Stomach (tissue), 9 donors: ENCODE results near the gene PRKCH. TPM values are rescaled to one million over a fixed set of nuclear protein-coding genes. Genes with fewer than 3 reads are reported as not detected.

Experiments used
- DNase-seq, 2 donors: peaks; one replicate each; pipeline versions ENCODE4 v3.0.0 to v3.0.0-alpha.2; 2013 to 2019
- H3K27ac ChIP-seq, 5 donors: fragments of 200-600 bp in 4 of 5; sonication (generic) in 4 of 5; one replicate each; pipeline ENCODE4 v1.5.1; 2013 to 2019; ENCODE audit warnings: mild to moderate bottlenecking in 1 of 5, moderate library complexity in 1 of 5
- H3K27me3 ChIP-seq, 3 donors: fragments of 200-600 bp; sonication (generic); one replicate each; pipeline ENCODE4 v1.5.1; 2017 to 2019; ENCODE audit warnings: mixed run types in 1 of 3
- H3K36me3 ChIP-seq, 4 donors: fragments of 200-600 bp; sonication (generic); 1 replicate in 3 of 4; 2 replicates in 1 of 4; pipeline ENCODE4 v1.5.1; 2016 to 2019
- H3K4me1 ChIP-seq, 4 donors: fragments of 200-600 bp; sonication (generic); one replicate each; pipeline ENCODE4 v1.5.1; 2016 to 2019
- H3K4me3 ChIP-seq, 4 donors: fragments of 200-600 bp; sonication (generic) in 3 of 4; one replicate each; pipeline ENCODE4 v1.5.1; 2016 to 2019; ENCODE audit warnings: mild to moderate bottlenecking in 1 of 4
- H3K9me3 ChIP-seq, 4 donors: fragments of 200-600 bp; sonication (generic); one replicate each; pipeline ENCODE4 v1.5.1; 2016 to 2019
- EP300 ChIP-seq: sonication (generic); formaldehyde crosslinking; IDR thresholded peaks from one replicate; pipeline ENCODE4 v1.6.1; 2017; ENCODE audit warnings: antibody characterized with exemption
- POLR2A ChIP-seq, 4 donors: fragments of 450-650 bp; IDR thresholded peaks; one replicate each; pipeline ENCODE4 v1.6.1; 2016; ENCODE audit warnings: antibody characterized with exemption in 4 of 4, control low read depth in 2 of 4, mild to moderate bottlenecking in 1 of 4, moderate library complexity in 1 of 4
- POLR2AphosphoS5 ChIP-seq, 3 donors: sonication (generic); formaldehyde crosslinking; IDR thresholded peaks; one replicate each; pipeline ENCODE4 v1.6.1; 2016; ENCODE audit warnings: antibody characterized with exemption in 3 of 3
- WGBS, 5 donors: extraction: QIAGEN DNeasy Blood & Tissue Kit in 3 of 5; methylation state at CpG; one replicate each; pipeline versions ENCODE4 v1.1.5 to v1.1.7; 2013 to 2018; 5-methylcytosine and 5-hydroxymethylcytosine counted together
- intact Hi-C: fragments of 100-400 bp; cut with DNase I; formaldehyde crosslinking; loops from one replicate; pipeline ENCODE4 v1.15.1; 2023; ENCODE audit warnings: low total_unique reads
- polyA plus RNA-seq, 3 donors: library from polyadenylated mRNA; stranded (reverse); fragments of 200-250 nt; gene quantifications; one replicate each; pipeline ENCODE4 v1.2.3, GENCODE V29; 2013
- total RNA-seq, 5 donors: library from RNA; depleted of rRNA; stranded (reverse); fragments of >200 nt; gene quantifications; one replicate each; pipeline versions ENCODE4 v1.1.0 to v1.2.3, GENCODE V29; 2014 to 2016
- TF ChIP-seq, protein P1 (sequence below), 7 experiments: fragments of 450-650 bp in 4 of 7; fragments of 200-600 bp in 3 of 7; sonication (generic) in 3 of 7; IDR thresholded peaks; one replicate each; pipeline ENCODE4 v1.5.1; 2016 to 2019; ENCODE audit warnings: antibody characterized with exemption in 7 of 7, control low read depth in 2 of 7, mild to moderate bottlenecking in 1 of 7
- donor health status: healthy with polysubstance abuse.
- donor health status: Bipolar disorder and iron deficiency.
- donor health status: healthy.

The PRKCH gene
- total and polyA plus RNA-seq, 8 donors: 5.5 to 84.0 (median 14.7) TPM

DNA sequence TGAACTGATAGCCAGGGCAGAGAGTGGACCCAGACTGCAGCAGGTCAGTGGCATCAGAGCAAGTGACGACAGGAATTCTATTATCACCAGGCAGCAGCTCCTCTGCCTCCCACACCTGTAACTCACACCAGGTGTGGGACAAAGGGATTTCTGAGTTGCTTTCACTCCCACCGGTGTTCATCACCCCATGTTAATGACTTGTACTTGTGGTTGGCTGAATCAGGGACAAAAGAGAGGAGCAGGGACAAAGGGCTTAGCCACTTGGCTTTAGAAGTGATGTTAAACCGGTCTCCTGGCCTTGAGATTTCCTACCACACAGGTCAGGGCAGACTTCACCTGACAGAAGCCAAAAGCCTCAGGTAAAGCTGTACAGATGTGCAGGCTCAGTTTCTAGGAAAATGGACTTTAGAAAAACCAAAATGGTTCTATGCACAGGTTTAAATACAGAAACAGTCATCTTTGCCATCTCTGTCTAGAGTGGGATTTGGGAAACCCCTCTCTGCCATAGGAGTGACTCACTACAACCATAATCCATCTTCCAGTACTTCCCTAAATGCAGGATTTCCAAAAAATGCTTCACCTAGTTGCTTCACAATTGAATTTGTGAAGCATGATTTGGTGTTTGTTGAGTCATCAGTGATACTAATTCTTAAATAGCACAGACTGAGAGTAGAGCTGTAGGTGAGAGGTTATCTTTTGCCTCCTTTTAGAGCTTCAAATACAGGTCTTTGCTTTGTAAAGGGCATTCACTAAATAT, 158.5 kb downstream of the PRKCH start:
- WGBS, 5 donors: 61 to 94% (median 86%) methylated on average over 2 to 3 of the region's 3 CpGs
- intact Hi-C loops: no loop called here
- Histone ChIP-seq H3K9me3 (no peaks in the 10 kb centered on the region), H3K27me3 (no peaks in the 10 kb centered on the region), H3K4me3 (no peak overlapping the region), H3K36me3 (no peaks in the 10 kb centered on the region), H3K27ac (peak overlapping the region in 4 of 5 donors; percentile 11 to 95 (median 86)), H3K4me1 (peaks cover 35 to 64% (median 47%) of the 10 kb centered on the region in 4 donors)
- TF ChIP-seq, protein P1, sequence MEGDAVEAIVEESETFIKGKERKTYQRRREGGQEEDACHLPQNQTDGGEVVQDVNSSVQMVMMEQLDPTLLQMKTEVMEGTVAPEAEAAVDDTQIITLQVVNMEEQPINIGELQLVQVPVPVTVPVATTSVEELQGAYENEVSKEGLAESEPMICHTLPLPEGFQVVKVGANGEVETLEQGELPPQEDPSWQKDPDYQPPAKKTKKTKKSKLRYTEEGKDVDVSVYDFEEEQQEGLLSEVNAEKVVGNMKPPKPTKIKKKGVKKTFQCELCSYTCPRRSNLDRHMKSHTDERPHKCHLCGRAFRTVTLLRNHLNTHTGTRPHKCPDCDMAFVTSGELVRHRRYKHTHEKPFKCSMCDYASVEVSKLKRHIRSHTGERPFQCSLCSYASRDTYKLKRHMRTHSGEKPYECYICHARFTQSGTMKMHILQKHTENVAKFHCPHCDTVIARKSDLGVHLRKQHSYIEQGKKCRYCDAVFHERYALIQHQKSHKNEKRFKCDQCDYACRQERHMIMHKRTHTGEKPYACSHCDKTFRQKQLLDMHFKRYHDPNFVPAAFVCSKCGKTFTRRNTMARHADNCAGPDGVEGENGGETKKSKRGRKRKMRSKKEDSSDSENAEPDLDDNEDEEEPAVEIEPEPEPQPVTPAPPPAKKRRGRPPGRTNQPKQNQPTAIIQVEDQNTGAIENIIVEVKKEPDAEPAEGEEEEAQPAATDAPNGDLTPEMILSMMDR (IDR thresholded peaks at IDR 0.05): no peak
- no peak for TF ChIP-seq EP300
- TF ChIP-seq POLR2A (IDR thresholded peaks at IDR 0.05): no peak
- TF ChIP-seq POLR2AphosphoS5 (IDR thresholded peaks at IDR 0.05): peak in 1 of 3 donors; percentile 13
- DNase-seq: no peak

- H3K4me3 ChIP-seq: no peak overlapping the region
- WGBS, 5 donors: 74 to 82% (median 74%) methylated on average over 8 of the region's 8 CpGs
- TF ChIP-seq, protein P1 (IDR thresholded peaks at IDR 0.05): no peak
- no peak for TF ChIP-seq EP300
- no peak for TF ChIP-seq POLR2A (IDR thresholded peaks at IDR 0.05)
- no peak for TF ChIP-seq POLR2AphosphoS5 (IDR thresholded peaks at IDR 0.05)
- no peaks in the 10 kb centered on the region for H3K27me3 ChIP-seq
- DNase-seq: no peak
- H3K9me3 ChIP-seq: no peaks in the 10 kb centered on the region
- H3K27ac ChIP-seq: peak overlapping the region in 4 of 5 donors; percentile 11 to 95 (median 86)
- intact Hi-C loops: no loop called here
- H3K4me1 ChIP-seq: peaks cover 34 to 56% (median 44%) of the 10 kb centered on the region in 4 donors
- peaks cover 0 to 4% (median 0%) of the 10 kb centered on the region in 4 donors for H3K36me3 ChIP-seq
These were observed 159.4 kb downstream of the PRKCH start for GRCh38 chr14:61480704-61481285.

DNA sequence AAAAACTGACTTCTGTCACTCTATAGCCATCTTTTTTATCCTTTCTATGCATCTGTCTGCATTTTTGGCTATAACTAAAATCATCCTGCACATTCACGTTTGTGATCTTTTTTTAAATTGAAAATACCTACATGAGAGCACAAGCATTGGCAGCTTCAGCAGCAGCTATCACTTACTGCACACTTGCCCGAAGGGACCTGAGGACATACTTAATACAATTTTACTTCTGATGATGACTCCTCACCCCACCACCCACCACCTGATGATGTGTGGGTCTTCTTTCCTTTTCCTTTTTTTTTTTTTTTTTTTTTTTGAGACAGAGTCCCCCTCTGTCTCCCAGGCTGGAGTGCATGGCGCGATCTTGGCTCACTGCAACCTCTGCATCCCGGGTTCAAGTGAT, 160.3 kb downstream of the PRKCH start:
- no peak for DNase-seq
- Histone ChIP-seq H3K4me3 (no peak overlapping the region), H3K27ac (peak overlapping the region in 2 of 5 donors; percentile 89 to 95), H3K27me3 (no peaks in the 10 kb centered on the region), H3K4me1 (peaks cover 25 to 49% (median 35%) of the 10 kb centered on the region in 4 donors), H3K36me3 (peaks cover 0 to 4% (median 0%) of the 10 kb centered on the region in 4 donors), H3K9me3 (no peaks in the 10 kb centered on the region)
- intact Hi-C loops: no loop called here
- TF ChIP-seq EP300: no peak
- TF ChIP-seq, protein P1 (IDR thresholded peaks at IDR 0.05): no peak
- 78 to 89% (median 87%) methylated on average over 3 to 5 of the region's 5 CpGs for WGBS, 5 donors

DNA sequence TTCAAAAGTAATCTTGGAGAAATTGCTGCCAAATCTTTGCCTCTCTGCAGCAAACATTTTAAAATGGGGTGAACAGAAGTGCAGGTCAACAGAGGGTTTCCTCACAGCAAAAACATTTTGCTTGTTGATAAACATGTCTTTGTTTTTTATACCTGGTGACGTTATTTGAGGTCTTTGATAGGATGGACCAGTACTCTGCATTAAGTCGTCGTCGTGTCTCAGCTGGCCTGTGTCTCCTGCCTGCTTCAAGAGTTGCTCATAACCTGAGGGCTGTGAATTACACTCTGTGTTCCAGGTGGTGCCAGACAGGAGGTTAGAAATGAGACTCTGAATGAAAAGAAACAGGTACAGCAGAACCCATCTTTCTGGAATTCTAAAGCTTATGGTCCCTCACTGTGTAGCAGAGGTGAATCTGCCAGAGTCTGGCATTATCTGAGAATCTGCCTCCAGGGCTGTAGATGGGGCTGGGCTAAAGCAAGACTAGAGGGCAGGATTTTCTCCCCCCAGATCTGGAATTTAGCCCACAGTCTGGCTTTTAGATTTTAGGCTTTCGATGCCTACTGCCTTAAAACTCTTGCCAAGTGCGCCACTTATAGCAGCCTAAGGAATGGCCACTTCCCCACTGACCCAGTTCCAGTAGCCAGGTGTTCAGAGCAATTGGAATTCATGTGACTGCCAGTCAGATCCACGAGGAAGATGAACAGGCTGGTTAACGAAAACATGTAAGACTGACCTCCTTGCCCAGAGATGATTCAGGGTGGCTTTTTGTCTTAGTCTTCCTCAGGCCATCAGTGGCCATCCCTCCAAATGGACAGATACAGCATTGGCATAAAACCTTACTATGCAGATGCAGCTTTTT, 161.2 kb downstream of the PRKCH start:
- Histone ChIP-seq H3K36me3 (peaks cover 0 to 4% (median 0%) of the 10 kb centered on the region in 4 donors), H3K9me3 (no peaks in the 10 kb centered on the region), H3K4me3 (no peak overlapping the region), H3K4me1 (peaks cover 17 to 44% (median 27%) of the 10 kb centered on the region in 4 donors), H3K27ac (peak overlapping the region in 2 of 5 donors; percentile 27 to 95), H3K27me3 (no peaks in the 10 kb centered on the region)
- no peak for TF ChIP-seq EP300
- no peak for TF ChIP-seq POLR2A (IDR thresholded peaks at IDR 0.05)
- TF ChIP-seq POLR2AphosphoS5 (IDR thresholded peaks at IDR 0.05): no peak
- TF ChIP-seq, protein P1 (IDR thresholded peaks at IDR 0.05): no peak
- 72 to 80% (median 79%) methylated on average over 8 of the region's 8 CpGs for WGBS, 5 donors
- intact Hi-C loops: no loop called here
- DNase-seq: no peak
